B cell (primary cell): ENCODE measurements around the gene MYPOP. TPM values are rescaled to one million over a fixed set of nuclear protein-coding genes. Genes with fewer than 3 reads are reported as not detected.

Experiments
- ATAC-seq: fragments of 200-7000 bp; cut with Tn5 transposase; one replicate; pipeline ENCODE4 v1.10.0; 2021; ENCODE audit warnings: low read depth, mild to moderate bottlenecking, moderate number of reproducible peaks, moderate library complexity
- CTCF ChIA-PET: fragments of 350-600 bp; sonication (Branson Sonifier 250); formaldehyde crosslinking; loops from one replicate; lab custom pipeline; 2021; ENCODE audit warnings: antibody characterized with exemption, inconsistent platforms; lab: Charles Lee
- POLR2A ChIA-PET: fragments of 350-600 bp; sonication (Branson Sonifier 250); formaldehyde crosslinking; loops from one replicate; lab custom pipeline; 2021; ENCODE audit warnings: antibody characterized with exemption; lab: Charles Lee
- DNase-seq: peaks from one replicate; pipeline ENCODE4 v3.0.0; 2013
- H2AFZ ChIP-seq: 2 replicates; pipeline ENCODE4 v1.6.1; 2012; ENCODE audit warnings: mild to moderate bottlenecking, low read depth, low read length; ENCODE audit not compliant: insufficient read depth, poor library complexity, severe bottlenecking
- H3K27ac ChIP-seq, 2 donors: 1 replicate in 1 of 2; 2 replicates in 1 of 2; pipeline ENCODE4 v1.5.1; 2012 to 2013; ENCODE audit warnings: low read length in 2 of 2, mild to moderate bottlenecking in 2 of 2, moderate library complexity in 1 of 2
- H3K27me3 ChIP-seq, 4 experiments: fragments of 200-600 bp in 1 of 4; sonication (generic) in 1 of 4; replicated peaks in 1 of 4; 1 replicate in 2 of 4; 2 replicates in 2 of 4; pipeline versions ENCODE4 v1.6.1 to v1.7.0; 2013 to 2016; ENCODE audit warnings: low read length in 3 of 4, mild to moderate bottlenecking in 2 of 4, mixed read lengths in 1 of 4, moderate library complexity in 1 of 4; ENCODE audit not compliant: insufficient read depth in 4 of 4, control insufficient read depth in 3 of 4; ENCODE audit errors: control extremely low read depth in 1 of 4
- H3K36me3 ChIP-seq, 2 experiments: replicated peaks in 1 of 2; 1 replicate in 1 of 2; 2 replicates in 1 of 2; pipeline versions ENCODE4 v1.6.1 to v1.7.1; 2013; ENCODE audit warnings: low read length in 1 of 2; ENCODE audit not compliant: insufficient read depth in 2 of 2, control insufficient read depth in 1 of 2; ENCODE audit errors: control extremely low read depth in 1 of 2, extremely low read depth in 1 of 2
- H3K4me1 ChIP-seq, 2 donors: fragments of 200-600 bp in 1 of 2; sonication (generic) in 1 of 2; 1 replicate in 1 of 2; 2 replicates in 1 of 2; pipeline versions ENCODE4 v1.5.1 to v1.6.1; 2013 to 2017; ENCODE audit warnings: low read length in 2 of 2; ENCODE audit not compliant: control insufficient read depth in 2 of 2, insufficient read depth in 2 of 2
- H3K4me2 ChIP-seq: replicated peaks from 2 replicates; pipeline ENCODE3; 2012; ENCODE audit warnings: mild to moderate bottlenecking, low read depth, low read length; ENCODE audit not compliant: poor library complexity, severe bottlenecking
- H3K4me3 ChIP-seq, 5 experiments: fragments of 200-600 bp in 1 of 5; sonication (generic) in 1 of 5; 1 replicate in 3 of 5; 2 replicates in 2 of 5; pipeline versions ENCODE4 v1.5.1 to v1.7.0; 2011 to 2016; ENCODE audit warnings: low read length in 4 of 5, mild to moderate bottlenecking in 4 of 5, low read depth in 2 of 5, control low read depth in 1 of 5, moderate library complexity in 1 of 5; ENCODE audit not compliant: insufficient read depth in 1 of 5; ENCODE audit errors: control extremely low read depth in 1 of 5, extremely low read depth in 1 of 5
- H3K79me2 ChIP-seq: fragments of 200-600 bp; sonication (generic); one replicate; pipeline ENCODE4 v1.6.0; 2016; ENCODE audit warnings: low read length; ENCODE audit not compliant: control insufficient read depth, insufficient read depth
- H3K9ac ChIP-seq: fragments of 200-600 bp; sonication (generic); 2 replicates; pipeline ENCODE4 v1.6.1; 2017; ENCODE audit warnings: mild to moderate bottlenecking, low read length, moderate library complexity
- H3K9me3 ChIP-seq, 3 donors: one replicate each; pipeline versions ENCODE4 v1.6.1 to v1.7.1; 2013; ENCODE audit warnings: low read length in 2 of 3; ENCODE audit not compliant: control insufficient read depth in 2 of 3, insufficient read depth in 1 of 3; ENCODE audit errors: control extremely low read depth in 1 of 3
- H4K20me1 ChIP-seq: 2 replicates; pipeline ENCODE4 v1.6.0; 2012; ENCODE audit warnings: mild to moderate bottlenecking, low read length; ENCODE audit not compliant: insufficient read depth, control insufficient read depth, poor library complexity, severe bottlenecking
- H3K27ac Mint-ChIP-seq: one replicate; pipeline ENCODE4 v1.8.0; 2021; ENCODE audit warnings: mixed read lengths
- H3K27me3 Mint-ChIP-seq: one replicate; pipeline ENCODE4 v1.8.0; 2021; ENCODE audit warnings: mixed read lengths
- H3K4me1 Mint-ChIP-seq: one replicate; pipeline ENCODE4 v1.8.0; 2021; ENCODE audit warnings: mixed read lengths
- H3K4me3 Mint-ChIP-seq: one replicate; pipeline ENCODE4 v1.8.0; 2021; ENCODE audit warnings: mixed read lengths
- H3K9me3 Mint-ChIP-seq: one replicate; pipeline ENCODE4 v1.8.0; 2022; ENCODE audit warnings: mixed read lengths; ENCODE audit not compliant: insufficient read depth
- EZH2 ChIP-seq: IDR thresholded peaks from 2 replicates; pipeline ENCODE4 v1.6.1; 2012; ENCODE audit warnings: borderline replicate concordance, low read depth, mild to moderate bottlenecking, moderate library complexity, low read length; ENCODE audit not compliant: insufficient read depth, poor library complexity, severe bottlenecking
- WGBS: methylation state at CpG from one replicate; pipeline ENCODE4 v1.1.5; 2013; ENCODE audit warnings: missing lambda C conversion rate; ENCODE audit not compliant: insufficient coverage; 5-methylcytosine and 5-hydroxymethylcytosine counted together
- intact Hi-C: fragments of 100-400 bp; cut with micrococcal nuclease; formaldehyde crosslinking; loops from one replicate; pipeline ENCODE4 v1.10.0; 2022
- polyA plus RNA-seq: library from polyadenylated mRNA; depleted of rRNA; stranded (reverse); fragments of >200 nt; gene quantifications from 2 replicates; pipeline ENCODE4 v1.2.3, GENCODE V29; 2012
- total RNA-seq, 2 donors: library from RNA; stranded (reverse); fragments of 120-200 nt in 1 of 2; gene quantifications; 1 replicate in 1 of 2; 2 replicates in 1 of 2; pipeline versions ENCODE4 v1.2.3 to v1.2.4, GENCODE V29; 2013 to 2022
- TF ChIP-seq, protein P1 (sequence below): fragments of 200-600 bp; IDR thresholded peaks from one replicate; pipeline ENCODE4 v1.8.0; 2022; ENCODE audit warnings: antibody characterized with exemption, mild to moderate bottlenecking

MYPOP gene
- total and polyA plus RNA-seq, 2 donors (not counting 1 experiment from before 2014, with no cell fraction given) = 5.7 to 12.1 TPM

DNA sequence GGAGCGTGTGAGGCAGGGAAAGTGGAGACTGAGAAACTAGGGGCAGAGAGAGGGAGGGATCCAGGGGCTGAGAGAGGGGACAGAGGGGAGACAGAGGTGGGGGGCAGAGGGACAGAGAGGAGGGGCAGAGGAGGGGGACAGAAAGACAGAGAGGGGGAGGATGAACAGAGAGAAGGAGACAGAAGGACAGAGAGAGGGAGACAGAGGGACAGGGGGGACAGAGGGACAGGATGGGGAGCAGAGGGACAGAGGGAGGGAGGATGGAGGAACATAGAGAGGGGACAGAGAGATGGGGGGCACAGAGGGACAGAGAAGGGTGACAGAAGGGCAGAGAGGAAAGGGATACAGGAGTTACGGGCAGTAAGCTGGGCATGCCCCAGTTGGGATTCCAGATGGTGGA lies 26.8 kb upstream of the MYPOP start:
- Histone ChIP-seq H3K4me3 (no peak overlapping the region), H3K36me3 (no peaks in the 10 kb centered on the region), H3K4me1 (peaks cover 7 to 8% of the 10 kb centered on the region in 2 donors), H2AFZ (no peak overlapping the region), H3K27ac (no peak overlapping the region), H4K20me1 (no peaks in the 10 kb centered on the region), H3K9ac (no peak overlapping the region), H3K4me2 (no peak overlapping the region), H3K79me2 (no peaks in the 10 kb centered on the region), H3K9me3 (peaks cover 0 to 8% (median 0%) of the 10 kb centered on the region in 3 donors), H3K27me3 (peaks cover 0 to 15% (median 2%) of the 10 kb centered on the region in 4 experiments)
- no peak for DNase-seq
- 93% methylated on average over 2 of the region's 2 CpGs for WGBS
- peaks cover 13% of the 10 kb centered on the region for H3K27me3 Mint-ChIP-seq
- ChIA-PET CTCF (no interaction called here), POLR2A (interaction anchor here (0.8 kb wide), 1 partner anchor 1624 kb away, joined by 7 read pairs; the partner anchor contains the start of gene ZNF235)
- no peaks in the 10 kb centered on the region for H3K9me3 Mint-ChIP-seq
- intact Hi-C loops = no loop called here
- H3K4me3 Mint-ChIP-seq = no peak overlapping the region
- no peak for ATAC-seq
- H3K27ac Mint-ChIP-seq = no peak overlapping the region
- TF ChIP-seq EZH2 = no peak
- TF ChIP-seq, protein P1, sequence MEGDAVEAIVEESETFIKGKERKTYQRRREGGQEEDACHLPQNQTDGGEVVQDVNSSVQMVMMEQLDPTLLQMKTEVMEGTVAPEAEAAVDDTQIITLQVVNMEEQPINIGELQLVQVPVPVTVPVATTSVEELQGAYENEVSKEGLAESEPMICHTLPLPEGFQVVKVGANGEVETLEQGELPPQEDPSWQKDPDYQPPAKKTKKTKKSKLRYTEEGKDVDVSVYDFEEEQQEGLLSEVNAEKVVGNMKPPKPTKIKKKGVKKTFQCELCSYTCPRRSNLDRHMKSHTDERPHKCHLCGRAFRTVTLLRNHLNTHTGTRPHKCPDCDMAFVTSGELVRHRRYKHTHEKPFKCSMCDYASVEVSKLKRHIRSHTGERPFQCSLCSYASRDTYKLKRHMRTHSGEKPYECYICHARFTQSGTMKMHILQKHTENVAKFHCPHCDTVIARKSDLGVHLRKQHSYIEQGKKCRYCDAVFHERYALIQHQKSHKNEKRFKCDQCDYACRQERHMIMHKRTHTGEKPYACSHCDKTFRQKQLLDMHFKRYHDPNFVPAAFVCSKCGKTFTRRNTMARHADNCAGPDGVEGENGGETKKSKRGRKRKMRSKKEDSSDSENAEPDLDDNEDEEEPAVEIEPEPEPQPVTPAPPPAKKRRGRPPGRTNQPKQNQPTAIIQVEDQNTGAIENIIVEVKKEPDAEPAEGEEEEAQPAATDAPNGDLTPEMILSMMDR = no peak
- peaks cover 8% of the 10 kb centered on the region for H3K4me1 Mint-ChIP-seq

DNA sequence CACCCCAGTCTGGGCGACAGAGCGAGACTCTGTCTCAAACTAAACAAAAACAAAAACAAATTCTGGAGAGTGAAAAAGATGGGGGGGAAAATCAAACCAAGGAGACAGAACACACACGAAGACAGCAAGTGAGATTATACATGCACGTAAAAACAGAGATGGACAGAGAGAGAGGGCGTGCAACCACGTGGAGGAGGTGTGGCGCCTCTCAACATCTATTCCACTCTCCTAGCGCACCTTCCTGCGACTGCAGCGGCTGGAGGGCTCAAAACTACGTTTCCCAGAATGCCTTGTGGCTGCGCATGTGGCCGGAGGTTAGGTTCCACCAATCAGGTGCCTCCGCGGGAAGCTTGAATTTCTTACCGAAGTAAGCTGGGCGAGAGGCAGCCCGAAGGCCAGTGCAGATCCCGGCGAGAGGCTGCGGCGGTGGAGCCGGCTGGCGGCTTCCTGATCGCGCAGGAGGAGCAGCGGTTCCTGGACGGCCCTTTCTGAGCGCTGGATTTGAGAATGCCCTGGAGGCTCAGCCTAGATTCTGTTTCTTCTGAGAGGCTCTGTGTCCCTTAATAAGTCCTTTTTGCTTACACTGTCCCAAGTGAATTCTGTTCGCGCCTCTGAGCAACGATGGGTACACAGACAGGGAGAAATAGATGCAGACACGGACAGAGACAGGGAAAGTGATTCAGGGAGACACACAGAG lies 25.3 kb upstream of the MYPOP start:
- H3K4me1 Mint-ChIP-seq = peaks cover 8% of the 10 kb centered on the region
- DNase-seq (peak; percentile 93), ATAC-seq (peak; percentile 99)
- H3K4me3 ChIP-seq = no peak overlapping the region
- ChIA-PET CTCF (interaction anchor here (1.1 kb wide), 1 partner anchor 41 kb away, joined by 3 read pairs; the partner anchor contains the start of gene IRF2BP1), POLR2A (no interaction called here)
- WGBS = 4% methylated on average over 28 of the region's 33 CpGs
- H3K27me3 Mint-ChIP-seq = peaks cover 11% of the 10 kb centered on the region
- H3K36me3 ChIP-seq = no peaks in the 10 kb centered on the region
- H3K4me2 ChIP-seq = peak overlapping the region; percentile 59
- peaks cover 0 to 8% (median 1%) of the 10 kb centered on the region in 4 experiments for H3K27me3 ChIP-seq
- no peaks in the 10 kb centered on the region for H3K9me3 Mint-ChIP-seq
- peak overlapping the region; percentile 32 for H3K4me3 Mint-ChIP-seq
- H3K9ac ChIP-seq = no peak overlapping the region
- no peaks in the 10 kb centered on the region for H4K20me1 ChIP-seq
- no peak overlapping the region for H3K27ac Mint-ChIP-seq
- no peak overlapping the region for H3K27ac ChIP-seq
- no peaks in the 10 kb centered on the region for H3K79me2 ChIP-seq
- intact Hi-C loops = loop anchor here (1.0 to 2.0 kb wide), 5 partner anchors 25 to 89 kb away; partner anchors contain the start of genes CCDC61, IRF2BP1, MYPOP and SYMPK
- peaks cover 0 to 5% (median 0%) of the 10 kb centered on the region in 3 donors for H3K9me3 ChIP-seq
- TF ChIP-seq, protein P1 = no peak
- TF ChIP-seq EZH2 = no peak
- peaks cover 7 to 8% of the 10 kb centered on the region in 2 donors for H3K4me1 ChIP-seq
- peak overlapping the region; percentile 57 for H2AFZ ChIP-seq
